Measurements from ENCODE around the gene SLC38A2. TPM values are rescaled to one million over a fixed set of nuclear protein-coding genes. Genes with fewer than 3 reads are reported as not detected.
"Not testable (repeated sequence)": the region's sequence is repeated elsewhere in the genome, so short reads cannot be mapped to it uniquely, and the experiment has no call there.

SLC38A2 gene
- polyA plus RNA-seq, 3 donors from 2014 or later: 52.6 to 116 (median 92.7) TPM

DNA sequence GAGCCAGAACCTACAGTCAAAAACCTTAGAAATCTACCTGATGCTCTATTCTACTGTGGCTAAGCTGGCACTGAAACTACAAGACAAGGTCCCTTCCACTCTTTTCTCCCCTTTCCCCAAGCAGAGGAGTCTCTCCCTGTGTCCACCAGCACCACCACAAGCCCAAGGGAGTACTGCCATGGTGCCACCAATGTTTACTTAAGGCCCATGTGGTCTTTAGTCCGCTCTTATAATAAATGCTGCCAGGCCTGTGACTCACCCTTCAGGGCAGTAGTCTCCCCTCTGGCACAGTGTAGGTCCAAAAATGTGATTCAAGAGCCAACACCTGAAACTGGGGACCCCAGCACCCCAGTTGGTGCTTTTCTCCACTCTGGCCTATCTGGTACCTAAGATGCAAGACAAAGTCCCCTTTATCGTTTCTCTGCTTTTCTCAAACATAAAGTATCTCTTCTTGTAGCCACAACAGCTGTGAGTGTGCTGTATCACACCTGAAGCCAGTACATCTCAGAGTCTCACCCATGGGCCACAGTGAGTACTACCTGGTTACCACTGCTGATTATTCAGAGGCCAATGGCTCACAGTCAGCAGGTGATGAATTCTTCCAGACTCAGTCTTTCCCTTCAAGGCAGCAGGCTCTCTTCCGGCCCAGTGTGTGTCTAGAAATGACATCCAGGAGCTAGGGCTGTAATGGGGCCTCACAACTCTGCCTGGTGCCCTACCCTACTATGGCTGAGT, 29.3 kb downstream of the SLC38A2 start:
- Mint-ChIP-seq H3K9me3 (peaks cover 0 to 3% (median 0%) of the 10 kb centered on the region in 6 donors), H3K4me3 (no peak overlapping the region), H3K27me3 (ENCODE audit: low read depth in 3 of 3) (peaks cover 2 to 7% (median 2%) of the 10 kb centered on the region in 3 donors), H3K36me3 (no peaks in the 10 kb centered on the region), H3K27ac (peak overlapping the region in 1 of 6 donors; percentile 68), H3K4me1 (no peaks in the 10 kb centered on the region)
- no peak for DNase-seq

GRCh38 chr12:46342562-46343033, 30.0 kb downstream of the SLC38A2 start:
- no peak overlapping the region for H3K4me3 Mint-ChIP-seq
- H3K36me3 Mint-ChIP-seq: no peaks in the 10 kb centered on the region
- H3K27ac Mint-ChIP-seq: no peak overlapping the region
- peaks cover 0 to 3% (median 0%) of the 10 kb centered on the region in 6 donors for H3K9me3 Mint-ChIP-seq
- no peaks in the 10 kb centered on the region for H3K4me1 Mint-ChIP-seq
- H3K27me3 Mint-ChIP-seq (ENCODE audit: low read depth in 3 of 3): peaks cover 2 to 7% (median 2%) of the 10 kb centered on the region in 3 donors
- peak; percentile 23 to 52 (median 52) for DNase-seq

GRCh38 chr12:46339051-46339450, 33.5 kb downstream of the SLC38A2 start:
- peaks cover 0 to 3% (median 0%) of the 10 kb centered on the region in 6 donors for H3K9me3 Mint-ChIP-seq
- H3K27ac Mint-ChIP-seq: no peak overlapping the region
- no peaks in the 10 kb centered on the region for H3K4me1 Mint-ChIP-seq
- H3K36me3 Mint-ChIP-seq: no peaks in the 10 kb centered on the region
- no peak overlapping the region for H3K4me3 Mint-ChIP-seq
- no peak for DNase-seq
- H3K27me3 Mint-ChIP-seq (ENCODE audit: low read depth in 3 of 3): peaks cover 2 to 10% (median 3%) of the 10 kb centered on the region in 3 donors

GRCh38 chr12:46332260-46332659, 40.3 kb downstream of the SLC38A2 start:
- DNase-seq: no peak
- H3K27ac Mint-ChIP-seq: no peak overlapping the region
- peaks cover 0 to 17% (median 11%) of the 10 kb centered on the region in 3 donors for H3K36me3 Mint-ChIP-seq
- no peaks in the 10 kb centered on the region for H3K4me1 Mint-ChIP-seq
- peaks cover 0 to 19% (median 9%) of the 10 kb centered on the region in 6 donors for H3K9me3 Mint-ChIP-seq
- H3K27me3 Mint-ChIP-seq (ENCODE audit: low read depth in 3 of 3): peaks cover 0 to 10% (median 5%) of the 10 kb centered on the region in 3 donors
- no peak overlapping the region for H3K4me3 Mint-ChIP-seq

DNA sequence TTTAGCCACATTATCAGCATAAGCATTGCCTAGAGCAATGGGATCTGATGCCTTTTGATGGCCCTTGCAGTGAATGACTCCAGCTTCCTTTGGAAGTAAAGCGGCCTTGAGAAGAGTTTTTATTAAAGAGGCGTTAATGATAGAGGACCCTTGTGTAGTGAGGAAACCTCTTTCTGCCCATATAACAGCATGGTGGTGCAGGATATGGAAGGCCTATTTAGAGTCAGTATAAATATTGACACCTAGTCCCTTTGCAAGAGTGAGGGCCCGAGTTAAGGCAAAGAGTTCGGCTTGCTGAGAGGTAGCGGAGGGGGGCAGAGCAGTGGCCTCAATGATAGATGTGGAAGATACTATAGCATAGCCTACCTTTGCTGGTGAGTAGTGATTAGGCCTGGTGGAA, 47.5 kb downstream of the SLC38A2 start:
- Mint-ChIP-seq H3K27me3 (ENCODE audit: low read depth in 3 of 3) (peaks cover 2 to 12% (median 2%) of the 10 kb centered on the region in 3 donors), H3K36me3 (peaks cover 0 to 11% (median 10%) of the 10 kb centered on the region in 3 donors), H3K9me3 (peaks cover 0 to 15% (median 8%) of the 10 kb centered on the region in 6 donors)
- DNase-seq, H3K27ac Mint-ChIP-seq, H3K4me3 Mint-ChIP-seq, H3K4me1 Mint-ChIP-seq: not testable (repeated sequence)

GRCh38 chr12:46320731-46321130, 51.8 kb downstream of the SLC38A2 start:
- peaks cover 0 to 2% (median 0%) of the 10 kb centered on the region in 6 donors for H3K9me3 Mint-ChIP-seq
- H3K4me1 Mint-ChIP-seq: no peaks in the 10 kb centered on the region
- no peaks in the 10 kb centered on the region for H3K36me3 Mint-ChIP-seq
- DNase-seq: no peak
- peaks cover 0 to 3% (median 3%) of the 10 kb centered on the region in 3 donors for H3K27me3 Mint-ChIP-seq (ENCODE audit: low read depth in 3 of 3)
- no peak overlapping the region for H3K27ac Mint-ChIP-seq
- H3K4me3 Mint-ChIP-seq: no peak overlapping the region

- H3K27ac Mint-ChIP-seq: no peak overlapping the region
- H3K27me3 Mint-ChIP-seq (ENCODE audit: low read depth in 3 of 3): peaks cover 0 to 3% (median 3%) of the 10 kb centered on the region in 3 donors
- H3K9me3 Mint-ChIP-seq: peaks cover 0 to 2% (median 0%) of the 10 kb centered on the region in 6 donors
- no peak overlapping the region for H3K4me3 Mint-ChIP-seq
- no peaks in the 10 kb centered on the region for H3K4me1 Mint-ChIP-seq
- DNase-seq: no peak
- H3K36me3 Mint-ChIP-seq: no peaks in the 10 kb centered on the region
Observed at GRCh38 chr12:46318037-46318436, 54.5 kb downstream of the SLC38A2 start.

Other genes starting within 250 kb of the SLC38A2 start
- gene SLC38A1, start 103.7 kb downstream of the SLC38A2 start, polyA plus RNA-seq: 100 to 1,000 TPM; 173 to 234 (median 210) TPM